WERI-Rb-1 (cell line): Measurements from ENCODE around the gene LMAN2.

ENCODE experiments used
- DNase-seq: peaks from one replicate; pipeline ENCODE4 v3.0.0-alpha.2; 2020
- H3K27ac ChIP-seq: fragments of 250-450 bp; sonication (Bioruptor Pico); 2 replicates; pipeline ENCODE4 v1.5.1; 2020; ENCODE audit warnings: mild to moderate bottlenecking, moderate library complexity
- H3K27me3 ChIP-seq: fragments of 250-450 bp; sonication (Bioruptor Pico); 2 replicates; pipeline ENCODE4 v1.5.1; 2021; ENCODE audit warnings: mild to moderate bottlenecking, low read depth, moderate library complexity; ENCODE audit not compliant: insufficient read depth, severe bottlenecking
- H3K36me3 ChIP-seq: fragments of 250-450 bp; sonication (Bioruptor Pico); 2 replicates; pipeline ENCODE4 v1.5.1; 2020; ENCODE audit warnings: mild to moderate bottlenecking, moderate library complexity
- H3K4me3 ChIP-seq: 2 replicates; pipeline ENCODE4 v1.5.1; 2011; ENCODE audit warnings: low read depth, mild to moderate bottlenecking, control low read depth, low read length
- H3K9me3 ChIP-seq: fragments of 250-450 bp; sonication (Bioruptor Pico); 2 replicates; pipeline ENCODE4 v1.5.1; 2021; ENCODE audit warnings: mild to moderate bottlenecking, moderate library complexity; ENCODE audit not compliant: severe bottlenecking
- CTCF ChIP-seq: IDR thresholded peaks from 2 replicates; pipeline ENCODE4 v1.5.1; 2011; ENCODE audit warnings: low read depth, mild to moderate bottlenecking, control low read depth, inconsistent platforms, low read length

The LMAN2 gene

GRCh38 chr5:177366528-177367322 lies 15.3 kb upstream of the LMAN2 start:
- Histone ChIP-seq H3K36me3 (no peaks in the 10 kb centered on the region), H3K4me3 (no peak overlapping the region), H3K27me3 (no peaks in the 10 kb centered on the region), H3K9me3 (no peaks in the 10 kb centered on the region), H3K27ac (no peak overlapping the region)
- peak; percentile 24 for DNase-seq
- no peak for TF ChIP-seq CTCF

GRCh38 chr5:177365845-177366527 lies 14.5 kb upstream of the LMAN2 start:
- no peaks in the 10 kb centered on the region for H3K36me3 ChIP-seq
- H3K27me3 ChIP-seq, result no peaks in the 10 kb centered on the region
- no peaks in the 10 kb centered on the region for H3K9me3 ChIP-seq
- TF ChIP-seq CTCF, result no peak
- no peak for DNase-seq
- no peak overlapping the region for H3K4me3 ChIP-seq
- no peak overlapping the region for H3K27ac ChIP-seq

GRCh38 chr5:177364159-177364962 lies 12.9 kb upstream of the LMAN2 start:
- Histone ChIP-seq H3K4me3 (no peak overlapping the region), H3K27ac (no peak overlapping the region), H3K9me3 (no peaks in the 10 kb centered on the region), H3K36me3 (no peaks in the 10 kb centered on the region), H3K27me3 (no peaks in the 10 kb centered on the region)
- DNase-seq, result no peak
- no peak for TF ChIP-seq CTCF

GRCh38 chr5:177363565-177363964 lies 12.1 kb upstream of the LMAN2 start:
- no peak overlapping the region for H3K27ac ChIP-seq
- H3K27me3 ChIP-seq, result no peaks in the 10 kb centered on the region
- no peak for TF ChIP-seq CTCF
- H3K36me3 ChIP-seq, result no peaks in the 10 kb centered on the region
- H3K4me3 ChIP-seq, result no peak overlapping the region
- DNase-seq, result no peak
- no peaks in the 10 kb centered on the region for H3K9me3 ChIP-seq

GRCh38 chr5:177362610-177363507 lies 11.4 kb upstream of the LMAN2 start:
- Histone ChIP-seq H3K4me3 (peak overlapping the region; percentile 28), H3K27me3 (no peaks in the 10 kb centered on the region), H3K9me3 (no peaks in the 10 kb centered on the region), H3K36me3 (no peaks in the 10 kb centered on the region), H3K27ac (no peak overlapping the region)
- DNase-seq, result no peak
- no peak for TF ChIP-seq CTCF
